Activated naive CD8-positive, alpha-beta T cell treated with anti-CD3 and anti-CD28 coated beads, Interleukin-2, amount 10 ng/mL, durations not matched to agents 7 days and 5 days (primary cell): Measurements from ENCODE around the gene CHI3L2. TPM values are rescaled to one million over a fixed set of nuclear protein-coding genes. Genes with fewer than 3 reads are reported as not detected.

Experiments used
- ATAC-seq: fragments of 150-1000 bp; cut with Tn5 transposase; one replicate; pipeline ENCODE4 v1.10.0; 2021; ENCODE audit warnings: low read depth, moderate library complexity
- POLR2A ChIA-PET: fragments of 350-600 bp; sonication (Branson Sonifier 250); formaldehyde crosslinking; loops from one replicate; lab custom pipeline; 2021; ENCODE audit warnings: antibody characterized with exemption; lab: Charles Lee
- DNase-seq: peaks from one replicate; pipeline ENCODE4 v3.0.0; 2021
- H3K27ac Mint-ChIP-seq: one replicate; pipeline ENCODE4 v1.8.0; 2022; ENCODE audit warnings: mild to moderate bottlenecking, mixed read lengths
- H3K27me3 Mint-ChIP-seq: one replicate; pipeline ENCODE4 v1.8.0; 2022; ENCODE audit warnings: mild to moderate bottlenecking, moderate library complexity, mixed read lengths
- H3K36me3 Mint-ChIP-seq: one replicate; pipeline ENCODE4 v1.8.0; 2021; ENCODE audit warnings: mild to moderate bottlenecking, mixed read lengths
- H3K4me1 Mint-ChIP-seq: one replicate; pipeline ENCODE4 v1.8.0; 2021; ENCODE audit warnings: mixed read lengths
- H3K4me3 Mint-ChIP-seq: one replicate; pipeline ENCODE4 v1.8.0; 2022; ENCODE audit warnings: mild to moderate bottlenecking, moderate library complexity, mixed read lengths
- H3K9me3 Mint-ChIP-seq: one replicate; pipeline ENCODE4 v1.8.0; 2021; ENCODE audit warnings: mixed read lengths
- total RNA-seq, 2 experiments: library from RNA; stranded (reverse); gene quantifications; one replicate each; pipeline ENCODE4 v1.2.3, GENCODE V29; 2021

Gene CHI3L2
- total RNA-seq, 2 experiments from 2014 or later: 30.5 to 33.9 TPM

GRCh38 chr1:111280267-111280666, 52.8 kb downstream of the CHI3L2 start:
- ATAC-seq (no peak), DNase-seq (no peak)
- Mint-ChIP-seq H3K27ac (no peak overlapping the region), H3K36me3 (peaks cover 2% of the 10 kb centered on the region), H3K4me3 (no peak overlapping the region), H3K9me3 (peaks cover 4% of the 10 kb centered on the region), H3K4me1 (peaks cover 4% of the 10 kb centered on the region), H3K27me3 (no peaks in the 10 kb centered on the region)
- POLR2A ChIA-PET: no interaction called here

- peaks cover 4% of the 10 kb centered on the region for H3K9me3 Mint-ChIP-seq
- H3K36me3 Mint-ChIP-seq: peaks cover 2% of the 10 kb centered on the region
- H3K4me1 Mint-ChIP-seq: peaks cover 4% of the 10 kb centered on the region
- H3K4me3 Mint-ChIP-seq: no peak overlapping the region
- no peaks in the 10 kb centered on the region for H3K27me3 Mint-ChIP-seq
- no peak overlapping the region for H3K27ac Mint-ChIP-seq
- no peak for ATAC-seq
- DNase-seq: no peak
- POLR2A ChIA-PET: no interaction called here
Observed at GRCh38 chr1:111281411-111281810, 53.9 kb downstream of the CHI3L2 start.

- POLR2A ChIA-PET: no interaction called here
- Mint-ChIP-seq H3K4me1 (peaks cover 4% of the 10 kb centered on the region), H3K27me3 (no peaks in the 10 kb centered on the region), H3K27ac (no peak overlapping the region), H3K36me3 (no peaks in the 10 kb centered on the region), H3K9me3 (peaks cover under 1% of the 10 kb centered on the region), H3K4me3 (no peak overlapping the region)
- ATAC-seq: no peak
- no peak for DNase-seq
Observed at GRCh38 chr1:111283838-111284237, 56.3 kb downstream of the CHI3L2 start.

- H3K9me3 Mint-ChIP-seq: no peaks in the 10 kb centered on the region
- H3K4me1 Mint-ChIP-seq: no peaks in the 10 kb centered on the region
- no peaks in the 10 kb centered on the region for H3K27me3 Mint-ChIP-seq
- DNase-seq (no peak), ATAC-seq (no peak)
- no peak overlapping the region for H3K4me3 Mint-ChIP-seq
- POLR2A ChIA-PET: no interaction called here
- no peaks in the 10 kb centered on the region for H3K36me3 Mint-ChIP-seq
- no peak overlapping the region for H3K27ac Mint-ChIP-seq
Observed at GRCh38 chr1:111285879-111286278, 58.4 kb downstream of the CHI3L2 start.

GRCh38 chr1:111286912-111287311, 59.4 kb downstream of the CHI3L2 start:
- Mint-ChIP-seq H3K36me3 (no peaks in the 10 kb centered on the region), H3K9me3 (no peaks in the 10 kb centered on the region), H3K4me1 (no peaks in the 10 kb centered on the region), H3K27ac (no peak overlapping the region), H3K4me3 (no peak overlapping the region), H3K27me3 (no peaks in the 10 kb centered on the region)
- POLR2A ChIA-PET: no interaction called here
- ATAC-seq (no peak), DNase-seq (no peak)

GRCh38 chr1:111289371-111289770, 61.9 kb downstream of the CHI3L2 start:
- Mint-ChIP-seq H3K4me3 (no peak overlapping the region), H3K9me3 (no peaks in the 10 kb centered on the region), H3K4me1 (no peaks in the 10 kb centered on the region), H3K36me3 (no peaks in the 10 kb centered on the region), H3K27me3 (no peaks in the 10 kb centered on the region), H3K27ac (no peak overlapping the region)
- ATAC-seq: no peak
- POLR2A ChIA-PET: no interaction called here
- no peak for DNase-seq

- Mint-ChIP-seq H3K27ac (no peak overlapping the region), H3K9me3 (no peaks in the 10 kb centered on the region), H3K36me3 (no peaks in the 10 kb centered on the region), H3K4me1 (no peaks in the 10 kb centered on the region), H3K27me3 (no peaks in the 10 kb centered on the region), H3K4me3 (no peak overlapping the region)
- POLR2A ChIA-PET: no interaction called here
- ATAC-seq (no peak), DNase-seq (no peak)
Observed at GRCh38 chr1:111290104-111290503, 62.6 kb downstream of the CHI3L2 start.

- POLR2A ChIA-PET: no interaction called here
- no peak for ATAC-seq
- Mint-ChIP-seq H3K27ac (no peak within 1 kb of the TSS), H3K9me3 (no peaks in the 10 kb centered on the region), H3K27me3 (no peaks in the 10 kb centered on the region), H3K36me3 (no peaks in the 10 kb centered on the region), H3K4me1 (no peaks in the 10 kb centered on the region), H3K4me3 (no peak within 1 kb of the TSS)
- DNase-seq: no peak
Observed at GRCh38 chr1:111290630-111291029, 63.1 kb downstream of the CHI3L2 start, which contains the start of gene CHIA. Gene CHIA, plus strand, starts transcription at chr1:111290851. Its CDS starts 19,617 bp downstream, at chr1:111310468.

Other genes with a start within 250 kb of the CHI3L2 start
- 10 to 100 TPM; 36.7 to 37.1 TPM for gene DRAM2, start 87.6 kb upstream of the CHI3L2 start, total RNA-seq
- gene CEPT1, start 87.5 kb upstream of the CHI3L2 start, total RNA-seq: 10 to 100 TPM; 44.1 to 46.5 TPM
- 100 to 1,000 TPM; 293 to 299 TPM for gene DENND2D, start 27.1 kb upstream of the CHI3L2 start, total RNA-seq
- gene CHIA, start 63.1 kb downstream of the CHI3L2 start, total RNA-seq: not detected
- 1 to 10 TPM; 2.3 to 3.4 TPM for gene OVGP1, start 200.0 kb downstream of the CHI3L2 start, total RNA-seq
- 10 to 100 TPM; 35.7 to 35.9 TPM for gene WDR77, start 221.5 kb downstream of the CHI3L2 start, total RNA-seq
- gene ATP5PB, start 221.8 kb downstream of the CHI3L2 start, total RNA-seq: 100 to 1,000 TPM; 259 to 260 TPM
- 10 to 100 TPM; 31.6 to 33.6 TPM for gene C1orf162, start 246.3 kb downstream of the CHI3L2 start, total RNA-seq